Measurements from ENCODE around the gene VPS54. TPM values are rescaled to one million over a fixed set of nuclear protein-coding genes. Genes with fewer than 3 reads are reported as not detected.

Gene VPS54
- total RNA-seq, 1 donor from 2014 or later, result 22.3 TPM

DNA sequence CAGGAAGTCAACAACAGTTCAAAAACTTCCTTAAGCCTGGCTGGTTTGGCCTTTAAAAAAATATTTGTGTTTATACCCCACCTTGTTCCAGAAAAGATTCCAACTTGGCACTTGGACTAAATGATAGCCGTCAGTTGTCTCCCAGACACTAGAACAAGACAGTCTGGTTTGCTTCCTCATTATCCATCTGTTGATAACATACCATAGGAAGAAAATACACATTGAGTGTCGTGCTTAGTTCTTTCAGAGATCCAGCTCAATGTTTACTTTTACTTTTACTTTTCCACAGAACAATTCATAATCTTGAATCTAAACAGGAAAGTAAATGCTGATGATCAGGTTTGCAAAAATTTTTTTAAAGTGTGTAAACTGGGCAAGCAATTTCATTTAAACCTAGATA lies 2.4 kb upstream of the VPS54 start:
- H3K4me3 ChIP-seq, result no peak overlapping the region
- peak overlapping the region; percentile 98 for H3K27ac ChIP-seq
- intact Hi-C loops (cut with DNase I), result no loop called here
- no peak for DNase-seq (ENCODE audit: extremely low spot score in 2 of 2)
- TF ChIP-seq POLR2AphosphoS5 (IDR thresholded peaks at IDR 0.05; ENCODE audit: insufficient read depth in 1 of 2, low read depth in 1 of 2) (peak in 1 of 2 donors; percentile 19), CTCF (IDR thresholded peaks at IDR 0.05) (no peak)
- H3K36me3 ChIP-seq, result no peaks in the 10 kb centered on the region
- H3K27me3 ChIP-seq, result no peaks in the 10 kb centered on the region
- peaks cover 37% of the 10 kb centered on the region for H3K4me1 ChIP-seq
- no peaks in the 10 kb centered on the region for H3K9me3 ChIP-seq

- Histone ChIP-seq H3K27ac (peak overlapping the region; percentile 98), H3K36me3 (no peaks in the 10 kb centered on the region), H3K4me1 (peaks cover 52% of the 10 kb centered on the region), H3K4me3 (peak overlapping the region; percentile 76 to 97), H3K27me3 (no peaks in the 10 kb centered on the region), H3K9me3 (no peaks in the 10 kb centered on the region)
- intact Hi-C loops (cut with DNase I), result no loop called here
- DNase-seq (ENCODE audit: extremely low spot score in 2 of 2), result no peak
- TF ChIP-seq POLR2A (IDR thresholded peaks at IDR 0.05) (no peak), POLR2AphosphoS5 (IDR thresholded peaks at IDR 0.05; ENCODE audit: insufficient read depth in 1 of 2, low read depth in 1 of 2) (no peak), CTCF (IDR thresholded peaks at IDR 0.05) (no peak)
Observed at GRCh38 chr2:64019975-64020528, 824 bp upstream of the VPS54 start.

- H3K27me3 ChIP-seq, result no peaks in the 10 kb centered on the region
- H3K9me3 ChIP-seq, result no peaks in the 10 kb centered on the region
- no peak for TF ChIP-seq CTCF (IDR thresholded peaks at IDR 0.05)
- TF ChIP-seq POLR2A (IDR thresholded peaks at IDR 0.05), result no peak
- TF ChIP-seq POLR2AphosphoS5 (IDR thresholded peaks at IDR 0.05; ENCODE audit: insufficient read depth in 1 of 2, low read depth in 1 of 2), result no peak
- peaks cover 55% of the 10 kb centered on the region for H3K4me1 ChIP-seq
- no peak for DNase-seq (ENCODE audit: extremely low spot score in 2 of 2)
- no peaks in the 10 kb centered on the region for H3K36me3 ChIP-seq
- intact Hi-C loops (cut with DNase I), result no loop called here
- H3K4me3 ChIP-seq, result peak overlapping the region; percentile 76 to 97
- H3K27ac ChIP-seq, result peak overlapping the region; percentile 98
Observed at GRCh38 chr2:64018701-64019082, 536 bp downstream of the VPS54 start.

DNA sequence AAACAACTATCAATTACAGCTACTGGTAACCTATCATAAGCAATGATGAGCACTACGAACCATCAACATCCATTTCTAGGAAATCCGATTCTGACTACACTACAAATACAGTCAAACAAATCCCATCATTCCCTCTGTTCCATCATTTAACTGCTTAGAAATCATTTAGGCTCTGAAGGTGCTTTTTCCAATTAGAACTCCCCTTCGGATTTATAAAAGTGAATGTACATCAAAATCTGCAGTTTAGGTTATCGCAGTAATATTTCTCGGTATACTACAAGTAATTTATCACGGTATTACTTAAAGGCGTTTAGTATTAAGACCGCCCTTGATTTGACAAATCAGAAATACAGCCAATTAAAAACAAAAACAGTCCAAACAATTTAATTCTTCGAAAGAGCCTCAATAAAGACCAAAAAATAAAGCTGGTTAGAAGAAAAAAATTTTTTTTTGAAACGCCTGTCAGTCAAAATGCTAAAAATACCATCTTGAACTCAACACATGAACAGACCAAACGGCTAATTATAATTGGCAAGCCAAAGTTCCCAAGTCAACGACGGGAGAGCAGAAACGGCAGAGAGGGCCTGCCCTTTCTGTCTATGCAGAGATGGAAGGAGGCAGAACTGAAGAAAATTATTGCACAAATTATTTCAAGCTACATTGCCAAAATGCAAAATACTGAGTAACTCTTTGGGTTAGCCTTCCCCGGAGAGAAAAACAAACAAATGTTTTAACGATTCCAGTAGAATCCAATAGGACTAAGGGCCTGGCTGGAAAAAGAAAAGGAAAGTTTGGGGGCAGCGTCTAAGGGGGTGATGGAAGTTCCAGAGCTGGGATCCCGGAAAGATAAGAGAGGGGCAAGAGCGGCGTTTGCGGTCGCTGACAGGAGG lies 1.2 kb downstream of the VPS54 start:
- H3K36me3 ChIP-seq, result no peaks in the 10 kb centered on the region
- H3K4me1 ChIP-seq, result peaks cover 55% of the 10 kb centered on the region
- intact Hi-C loops (cut with DNase I), result no loop called here
- H3K27me3 ChIP-seq, result no peaks in the 10 kb centered on the region
- no peak for TF ChIP-seq POLR2A (IDR thresholded peaks at IDR 0.05)
- TF ChIP-seq POLR2AphosphoS5 (IDR thresholded peaks at IDR 0.05; ENCODE audit: insufficient read depth in 1 of 2, low read depth in 1 of 2), result no peak
- TF ChIP-seq CTCF (IDR thresholded peaks at IDR 0.05), result no peak
- H3K9me3 ChIP-seq, result no peaks in the 10 kb centered on the region
- peak overlapping the region; percentile 98 for H3K27ac ChIP-seq
- DNase-seq (ENCODE audit: extremely low spot score in 2 of 2), result no peak
- peak overlapping the region; percentile 76 to 97 for H3K4me3 ChIP-seq

DNA sequence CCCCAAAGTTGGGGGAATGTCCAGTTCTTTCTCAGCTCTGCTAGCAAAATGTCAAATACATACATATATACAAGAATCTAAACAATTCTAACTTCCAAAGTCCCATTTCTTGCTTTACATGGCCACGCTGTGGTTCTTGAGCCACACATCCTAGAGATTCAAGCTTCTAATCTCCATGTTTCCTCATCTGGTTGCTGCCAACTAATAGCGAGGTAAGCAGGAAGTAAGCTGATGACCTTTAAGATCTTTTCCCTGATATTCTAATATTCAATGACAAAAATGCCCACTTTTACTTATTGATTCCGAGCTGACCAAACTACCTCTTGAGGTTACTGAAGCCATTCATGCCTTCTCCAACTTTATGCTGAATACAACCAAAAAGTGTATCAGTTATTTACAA lies 3.3 kb downstream of the VPS54 start:
- no peak for TF ChIP-seq CTCF (IDR thresholded peaks at IDR 0.05)
- H3K27ac ChIP-seq, result no peak overlapping the region
- no peaks in the 10 kb centered on the region for H3K9me3 ChIP-seq
- no peak for DNase-seq (ENCODE audit: extremely low spot score in 2 of 2)
- H3K4me3 ChIP-seq, result no peak overlapping the region
- peaks cover 48% of the 10 kb centered on the region for H3K4me1 ChIP-seq
- H3K36me3 ChIP-seq, result no peaks in the 10 kb centered on the region
- intact Hi-C loops (cut with DNase I), result no loop called here
- no peaks in the 10 kb centered on the region for H3K27me3 ChIP-seq

All from vagina (tissue), 2 donors.